Adrenal gland (tissue), 5 donors: ENCODE results near the gene HTRA3.

Experiments
- POLR2A ChIP-seq, 2 donors: fragments of 450-650 bp; IDR thresholded peaks; one replicate each; pipeline ENCODE4 v1.6.1; 2017; ENCODE audit warnings: antibody characterized with exemption in 2 of 2, mild to moderate bottlenecking in 2 of 2, moderate library complexity in 1 of 2
- TF ChIP-seq, protein P1 (sequence below), 6 experiments: fragments of 450-650 bp in 4 of 6; fragments of 200-600 bp in 2 of 6; sonication (generic) in 1 of 6; IDR thresholded peaks; 1 replicate in 5 of 6; 2 replicates in 1 of 6; pipeline versions ENCODE4 v1.5.1 to v1.8.0; 2016 to 2021; ENCODE audit warnings: antibody characterized with exemption in 6 of 6, mild to moderate bottlenecking in 2 of 6, moderate library complexity in 1 of 6
- donor health status: DM: no; HTN: no; CAD: no.

DNA sequence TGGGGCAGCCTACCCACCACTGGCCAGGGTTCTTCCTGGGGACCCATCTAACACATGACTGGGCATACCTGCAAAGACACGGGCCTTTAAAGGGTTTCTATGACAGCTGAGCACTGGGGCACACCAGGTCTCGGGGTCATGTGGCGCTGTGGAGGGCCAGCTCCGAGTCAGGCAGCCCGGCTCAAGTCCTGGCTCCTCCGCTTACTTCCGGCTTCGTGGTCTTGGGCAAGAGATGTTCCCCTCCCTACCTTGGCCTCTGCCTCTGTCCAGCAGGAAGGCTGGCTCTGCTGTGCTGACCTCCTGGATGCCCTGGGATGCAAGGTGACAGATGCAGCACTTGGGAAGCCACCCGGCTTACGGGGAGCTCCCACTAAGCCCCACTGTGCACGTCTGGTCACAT, 37.6 kb downstream of the HTRA3 start:
- TF ChIP-seq, protein P1, sequence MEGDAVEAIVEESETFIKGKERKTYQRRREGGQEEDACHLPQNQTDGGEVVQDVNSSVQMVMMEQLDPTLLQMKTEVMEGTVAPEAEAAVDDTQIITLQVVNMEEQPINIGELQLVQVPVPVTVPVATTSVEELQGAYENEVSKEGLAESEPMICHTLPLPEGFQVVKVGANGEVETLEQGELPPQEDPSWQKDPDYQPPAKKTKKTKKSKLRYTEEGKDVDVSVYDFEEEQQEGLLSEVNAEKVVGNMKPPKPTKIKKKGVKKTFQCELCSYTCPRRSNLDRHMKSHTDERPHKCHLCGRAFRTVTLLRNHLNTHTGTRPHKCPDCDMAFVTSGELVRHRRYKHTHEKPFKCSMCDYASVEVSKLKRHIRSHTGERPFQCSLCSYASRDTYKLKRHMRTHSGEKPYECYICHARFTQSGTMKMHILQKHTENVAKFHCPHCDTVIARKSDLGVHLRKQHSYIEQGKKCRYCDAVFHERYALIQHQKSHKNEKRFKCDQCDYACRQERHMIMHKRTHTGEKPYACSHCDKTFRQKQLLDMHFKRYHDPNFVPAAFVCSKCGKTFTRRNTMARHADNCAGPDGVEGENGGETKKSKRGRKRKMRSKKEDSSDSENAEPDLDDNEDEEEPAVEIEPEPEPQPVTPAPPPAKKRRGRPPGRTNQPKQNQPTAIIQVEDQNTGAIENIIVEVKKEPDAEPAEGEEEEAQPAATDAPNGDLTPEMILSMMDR (IDR thresholded peaks at IDR 0.05), result no peak
- no peak for TF ChIP-seq POLR2A (IDR thresholded peaks at IDR 0.05)
